ENCODE measurements around the gene HEY2. TPM values are rescaled to one million over a fixed set of nuclear protein-coding genes. Genes with fewer than 3 reads are reported as not detected.
A peak's percentile ranks its signal among the peaks of the same experiment; 100 is the strongest.

HEY2 gene
- total RNA-seq, 1 experiment from 2014 or later = 6.6 TPM

DNA sequence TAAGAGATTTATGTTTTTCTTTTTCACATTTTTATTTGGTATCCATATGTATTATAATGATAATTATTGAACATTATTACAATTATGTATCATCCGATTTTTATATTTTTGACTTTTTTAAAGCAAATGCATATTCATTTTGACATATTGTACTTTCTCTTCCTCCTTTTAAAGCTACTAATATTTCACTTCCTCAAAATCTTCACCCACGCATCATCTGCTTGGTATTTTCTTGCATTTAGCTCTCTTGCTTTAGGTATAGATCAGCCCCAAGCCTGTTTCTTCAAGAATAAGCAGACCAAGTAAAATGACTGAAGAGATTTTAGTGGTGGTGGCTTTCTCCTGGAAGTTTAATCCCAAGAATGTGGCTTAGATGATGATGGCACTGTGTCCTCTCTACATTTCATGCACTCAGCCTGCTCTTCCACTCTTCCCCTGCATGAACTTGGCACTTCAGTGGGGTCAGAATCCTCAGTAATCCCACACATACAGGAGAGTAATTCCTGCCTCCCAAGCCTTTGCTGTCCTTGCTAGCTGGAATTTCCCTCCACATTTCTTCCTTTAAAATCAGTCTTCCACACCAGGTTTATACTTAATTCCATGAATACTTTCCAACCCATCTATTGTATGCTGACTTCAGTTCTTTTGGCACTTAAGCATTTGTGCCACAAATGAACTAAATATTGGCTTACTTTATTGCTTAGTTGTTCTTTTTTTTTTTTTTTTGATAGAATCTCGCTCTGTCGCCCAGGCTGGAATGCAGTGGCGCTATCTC lies 49.5 kb downstream of the HEY2 start:
- Mint-ChIP-seq H3K4me1 (no peaks in the 10 kb centered on the region), H3K4me3 (no peak overlapping the region), H3K9me3 (no peaks in the 10 kb centered on the region), H3K27me3 (ENCODE audit: low read depth) (no peaks in the 10 kb centered on the region), H3K36me3 (ENCODE audit: insufficient read depth in 1 of 3, low read depth in 3 of 3) (no peaks in the 10 kb centered on the region), H3K27ac (peak overlapping the region in 1 of 3 experiments; percentile 36; a peak in 1 of 7 replicates)
- Histone ChIP-seq H4K5ac (ENCODE audit: insufficient read length, low read depth, low read length) (no peak overlapping the region), H3K4me1 (ENCODE audit: insufficient read depth, low read length) (peaks cover 3% of the 10 kb centered on the region; the same call in 1 of the 2 replicates), H3K23ac (ENCODE audit: insufficient read length, low read depth, low read length) (no peak overlapping the region), H2BK120ac (ENCODE audit: low read depth, low read length, poor library complexity, severe bottlenecking) (no peak overlapping the region), H3K79me1 (ENCODE audit: insufficient read depth, low read depth, low read length, poor library complexity, severe bottlenecking) (no peaks in the 10 kb centered on the region), H3K23me2 (ENCODE audit: insufficient read length, low read depth, low read length, poor library complexity, severe bottlenecking) (no peaks in the 10 kb centered on the region), H2BK20ac (ENCODE audit: low read depth, low read length, poor library complexity, severe bottlenecking) (no peak overlapping the region), H2AK5ac (ENCODE audit: insufficient read length, low read length) (no peak overlapping the region), H4K8ac (replicated peaks; ENCODE audit: insufficient read length, low read depth, low read length) (no peak overlapping the region), H3K4me2 (ENCODE audit: insufficient read depth, insufficient read length, low read length) (no peak overlapping the region), H3K79me2 (ENCODE audit: insufficient read depth, low read length) (no peaks in the 10 kb centered on the region), H3K14ac (ENCODE audit: insufficient read depth, low read length) (no peak overlapping the region), H2BK5ac (ENCODE audit: insufficient read length, low read length) (no peak overlapping the region), H3K9ac (ENCODE audit: extremely low read depth, insufficient read length, low read length) (peak overlapping the region; percentile 48), H2BK12ac (ENCODE audit: insufficient read length, low read depth, low read length) (no peak overlapping the region), H3K56ac (ENCODE audit: insufficient read length, low read depth, low read length) (no peak overlapping the region), H3T11ph (ENCODE audit: low read length) (no peak overlapping the region), H2AFZ (ENCODE audit: low read length) (no peak overlapping the region), H3K9me3 (ENCODE audit: control insufficient read depth, low read depth, low read length) (no peaks in the 10 kb centered on the region), H4K20me1 (ENCODE audit: control insufficient read depth, insufficient read depth, insufficient read length) (no peaks in the 10 kb centered on the region), H3K18ac (ENCODE audit: insufficient read length, low read depth, low read length) (no peak overlapping the region), H3K4ac (ENCODE audit: low read depth, low read length) (no peak overlapping the region), H2BK15ac (ENCODE audit: low read depth, low read length) (no peak overlapping the region), H3K27me3 (ENCODE audit: insufficient read depth, low read length) (no peaks in the 10 kb centered on the region), H4K91ac (ENCODE audit: insufficient read length, low read depth, low read length) (no peak overlapping the region), H3K27ac (ENCODE audit: insufficient read length, low read depth, low read length) (no peak overlapping the region)
- TF ChIP-seq, protein P1, sequence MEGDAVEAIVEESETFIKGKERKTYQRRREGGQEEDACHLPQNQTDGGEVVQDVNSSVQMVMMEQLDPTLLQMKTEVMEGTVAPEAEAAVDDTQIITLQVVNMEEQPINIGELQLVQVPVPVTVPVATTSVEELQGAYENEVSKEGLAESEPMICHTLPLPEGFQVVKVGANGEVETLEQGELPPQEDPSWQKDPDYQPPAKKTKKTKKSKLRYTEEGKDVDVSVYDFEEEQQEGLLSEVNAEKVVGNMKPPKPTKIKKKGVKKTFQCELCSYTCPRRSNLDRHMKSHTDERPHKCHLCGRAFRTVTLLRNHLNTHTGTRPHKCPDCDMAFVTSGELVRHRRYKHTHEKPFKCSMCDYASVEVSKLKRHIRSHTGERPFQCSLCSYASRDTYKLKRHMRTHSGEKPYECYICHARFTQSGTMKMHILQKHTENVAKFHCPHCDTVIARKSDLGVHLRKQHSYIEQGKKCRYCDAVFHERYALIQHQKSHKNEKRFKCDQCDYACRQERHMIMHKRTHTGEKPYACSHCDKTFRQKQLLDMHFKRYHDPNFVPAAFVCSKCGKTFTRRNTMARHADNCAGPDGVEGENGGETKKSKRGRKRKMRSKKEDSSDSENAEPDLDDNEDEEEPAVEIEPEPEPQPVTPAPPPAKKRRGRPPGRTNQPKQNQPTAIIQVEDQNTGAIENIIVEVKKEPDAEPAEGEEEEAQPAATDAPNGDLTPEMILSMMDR (conservative IDR thresholded peaks at IDR 0.05) = no peak
- 100% methylated on average over 1 of the region's 5 CpGs for WGBS (ENCODE audit: extremely low coverage, insufficient read length, low lambda C conversion rate)
- DNase-seq = no peak

Data from H9 (cell line).